ENCODE data around the gene CLMN.

CLMN gene

DNA sequence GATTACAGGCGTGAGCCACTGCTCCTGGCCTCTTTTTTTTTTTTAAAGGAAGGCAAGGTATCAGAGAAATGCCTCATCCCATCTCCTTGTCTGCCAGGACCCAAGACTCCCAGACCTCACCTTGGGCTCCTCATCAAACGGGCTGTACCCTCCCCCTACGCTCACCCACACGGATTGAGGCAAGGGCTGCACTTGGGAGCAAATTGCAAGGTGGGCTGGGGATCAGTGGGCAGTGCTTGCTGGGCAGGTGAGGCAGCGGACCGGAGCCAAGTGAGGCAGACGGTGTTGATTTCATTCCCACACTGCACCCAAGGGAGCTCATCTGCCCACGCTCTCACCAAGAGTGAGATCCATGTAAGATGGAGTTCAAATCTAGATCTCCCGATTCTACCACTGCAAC lies 121.4 kb downstream of the CLMN start:
- H3K4me3 ChIP-seq (ENCODE audit: low read length): no peak overlapping the region

DNA sequence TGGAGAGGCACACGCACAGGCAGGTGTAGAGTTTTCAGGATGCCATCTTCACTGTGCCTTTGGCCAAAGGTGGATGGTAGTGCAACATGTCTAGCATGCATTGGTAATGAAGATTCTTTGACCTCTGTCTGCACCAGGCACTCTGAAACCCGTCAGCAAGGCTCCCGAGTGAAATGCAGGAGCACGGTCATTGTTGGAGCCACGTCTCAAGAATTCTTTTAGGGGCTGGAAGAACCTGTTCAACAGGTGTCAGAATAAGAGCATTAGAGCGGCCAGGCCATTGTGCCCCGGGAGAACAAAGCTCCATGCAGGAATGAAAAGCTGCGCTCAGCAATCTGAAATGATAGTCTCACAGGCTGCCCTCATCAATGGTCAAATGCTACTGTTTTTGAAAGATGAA lies 122.2 kb downstream of the CLMN start:
- Histone ChIP-seq H3K27me3 (ENCODE audit: control insufficient read depth, insufficient read depth, low read length) (no peaks in the 10 kb centered on the region), H3K4me1 (ENCODE audit: control insufficient read depth, low read depth, low read length) (peaks cover 27% of the 10 kb centered on the region), H3K4me3 (ENCODE audit: low read length) (no peak overlapping the region), H3K9me3 (ENCODE audit: control insufficient read depth, low read depth, low read length) (no peaks in the 10 kb centered on the region), H3K36me3 (ENCODE audit: control insufficient read depth, low read depth, low read length) (no peaks in the 10 kb centered on the region), H3K9ac (ENCODE audit: low read length) (no peak overlapping the region), H3K27ac (ENCODE audit: low read length) (no peak overlapping the region)

More for the DNA sequence above, 121.4 kb downstream of the CLMN start:
- H3K36me3 ChIP-seq (ENCODE audit: control insufficient read depth, low read depth, low read length): no peaks in the 10 kb centered on the region
- H3K9me3 ChIP-seq (ENCODE audit: control insufficient read depth, low read depth, low read length): no peaks in the 10 kb centered on the region
- H3K9ac ChIP-seq (ENCODE audit: low read length): no peak overlapping the region
- H3K4me1 ChIP-seq (ENCODE audit: control insufficient read depth, low read depth, low read length): peaks cover 27% of the 10 kb centered on the region
- H3K27ac ChIP-seq (ENCODE audit: low read length): no peak overlapping the region
- H3K27me3 ChIP-seq (ENCODE audit: control insufficient read depth, insufficient read depth, low read length): no peaks in the 10 kb centered on the region

DNA sequence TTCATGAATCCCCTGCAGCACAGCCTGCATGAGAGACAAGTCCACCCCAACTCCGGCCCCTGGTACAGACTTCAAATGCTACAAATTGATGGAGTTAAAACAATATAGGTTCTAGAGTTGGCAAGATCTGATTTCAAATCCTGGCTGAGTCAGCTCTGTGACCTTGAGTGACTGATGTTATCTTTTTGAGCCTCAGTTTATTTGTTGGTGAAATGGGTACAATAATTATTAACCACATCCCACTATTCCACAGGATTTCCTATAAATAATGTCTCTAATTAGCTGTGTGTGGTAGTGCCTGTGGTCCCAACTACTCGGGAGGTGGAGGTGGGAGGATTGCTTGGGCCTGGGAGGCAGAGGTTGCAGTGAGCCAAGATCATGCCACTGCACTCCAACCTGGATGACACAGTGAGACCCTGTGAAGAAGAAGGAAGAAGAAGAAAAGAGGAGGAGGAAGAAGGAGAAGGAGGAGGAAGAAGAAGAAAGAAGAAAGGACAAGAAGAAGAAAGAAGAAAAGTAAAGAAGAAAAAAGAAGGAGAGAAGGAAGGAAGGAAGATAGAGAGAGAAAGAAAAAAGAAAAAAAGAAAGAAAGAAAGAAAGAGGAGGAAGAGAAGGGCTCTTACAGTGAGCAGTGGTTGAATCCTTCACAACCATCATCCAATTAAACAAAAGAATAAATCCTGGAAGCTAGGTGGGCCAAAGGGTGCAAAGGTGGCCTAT lies 122.7 kb downstream of the CLMN start:
- peaks cover 27% of the 10 kb centered on the region for H3K4me1 ChIP-seq (ENCODE audit: control insufficient read depth, low read depth, low read length)
- H3K36me3 ChIP-seq (ENCODE audit: control insufficient read depth, low read depth, low read length): no peaks in the 10 kb centered on the region
- H3K9me3 ChIP-seq (ENCODE audit: control insufficient read depth, low read depth, low read length): no peaks in the 10 kb centered on the region
- no peaks in the 10 kb centered on the region for H3K27me3 ChIP-seq (ENCODE audit: control insufficient read depth, insufficient read depth, low read length)
- H3K9ac ChIP-seq (ENCODE audit: low read length): no peak overlapping the region
- H3K4me3 ChIP-seq (ENCODE audit: low read length): no peak overlapping the region
- no peak overlapping the region for H3K27ac ChIP-seq (ENCODE audit: low read length)

DNA sequence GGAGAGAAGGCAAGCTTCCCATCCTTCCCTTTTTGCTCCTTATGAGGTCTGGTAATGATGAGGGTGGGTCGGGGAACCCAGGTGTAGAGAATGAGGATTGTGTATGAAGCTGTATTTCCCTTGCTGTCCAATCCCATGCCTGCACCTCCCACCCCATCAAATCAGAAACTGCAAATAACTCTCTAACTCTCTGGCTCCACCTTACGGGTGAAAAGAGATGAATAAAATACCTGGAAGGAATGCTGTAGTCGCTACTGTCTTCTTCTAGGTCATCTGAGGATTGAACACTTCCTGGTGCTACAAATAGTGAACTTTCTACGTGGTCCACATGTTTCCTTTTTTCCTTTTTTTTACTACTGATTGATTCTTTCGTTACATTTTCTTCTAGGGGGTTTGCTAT lies 123.4 kb downstream of the CLMN start:
- Histone ChIP-seq H3K9me3 (ENCODE audit: control insufficient read depth, low read depth, low read length) (no peaks in the 10 kb centered on the region), H3K9ac (ENCODE audit: low read length) (no peak overlapping the region), H3K27ac (ENCODE audit: low read length) (no peak overlapping the region), H3K4me1 (ENCODE audit: control insufficient read depth, low read depth, low read length) (peaks cover 27% of the 10 kb centered on the region), H3K27me3 (ENCODE audit: control insufficient read depth, insufficient read depth, low read length) (no peaks in the 10 kb centered on the region), H3K36me3 (ENCODE audit: control insufficient read depth, low read depth, low read length) (no peaks in the 10 kb centered on the region), H3K4me3 (ENCODE audit: low read length) (no peak overlapping the region)

DNA sequence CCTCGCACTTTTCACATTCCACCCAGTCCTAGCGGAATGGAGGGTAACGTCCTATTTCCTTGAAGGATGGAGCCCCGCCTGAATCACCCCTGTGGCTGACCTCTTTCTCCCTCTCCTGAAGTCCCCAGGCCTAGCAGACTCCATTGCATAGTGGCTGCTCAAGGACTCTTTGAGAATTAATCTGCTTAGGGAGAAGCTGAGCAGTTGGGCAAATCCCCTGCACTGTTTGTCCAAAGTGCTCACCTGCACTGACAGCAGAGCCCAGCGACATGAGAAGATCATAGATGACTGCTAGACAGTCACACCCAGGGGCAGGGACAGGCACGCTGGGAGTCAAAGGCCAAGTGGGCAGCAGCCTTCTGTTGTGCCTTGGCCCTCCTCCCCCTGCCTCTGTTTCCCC lies 124.7 kb downstream of the CLMN start:
- peaks cover 23% of the 10 kb centered on the region for H3K4me1 ChIP-seq (ENCODE audit: control insufficient read depth, low read depth, low read length)
- no peak overlapping the region for H3K4me3 ChIP-seq (ENCODE audit: low read length)
- H3K9ac ChIP-seq (ENCODE audit: low read length): no peak overlapping the region
- H3K27me3 ChIP-seq (ENCODE audit: control insufficient read depth, insufficient read depth, low read length): no peaks in the 10 kb centered on the region
- no peak overlapping the region for H3K27ac ChIP-seq (ENCODE audit: low read length)
- no peaks in the 10 kb centered on the region for H3K36me3 ChIP-seq (ENCODE audit: control insufficient read depth, low read depth, low read length)
- H3K9me3 ChIP-seq (ENCODE audit: control insufficient read depth, low read depth, low read length): no peaks in the 10 kb centered on the region

DNA sequence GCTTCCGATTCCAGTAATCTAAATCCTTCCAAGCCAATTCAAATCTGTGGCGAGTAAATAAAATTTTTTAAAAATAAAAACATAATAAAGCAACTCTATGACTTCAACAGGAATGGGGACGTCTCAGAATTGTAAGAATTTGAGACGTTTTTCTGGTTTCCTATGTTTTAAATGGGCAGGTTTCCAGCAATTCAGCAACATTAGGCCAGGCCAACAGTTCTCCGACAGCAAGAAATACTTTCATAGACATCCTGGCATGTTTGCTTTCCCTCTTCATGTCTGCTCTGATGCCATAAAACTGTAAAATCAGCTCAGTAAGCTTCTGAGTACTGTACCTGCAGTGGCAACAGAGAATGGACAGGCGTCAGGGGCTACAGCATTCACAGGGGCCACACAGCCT lies 126.6 kb downstream of the CLMN start:
- Histone ChIP-seq H3K36me3 (ENCODE audit: control insufficient read depth, low read depth, low read length) (no peaks in the 10 kb centered on the region), H3K27ac (ENCODE audit: low read length) (no peak overlapping the region), H3K9ac (ENCODE audit: low read length) (no peak overlapping the region), H3K4me1 (ENCODE audit: control insufficient read depth, low read depth, low read length) (peaks cover 9% of the 10 kb centered on the region), H3K27me3 (ENCODE audit: control insufficient read depth, insufficient read depth, low read length) (no peaks in the 10 kb centered on the region), H3K9me3 (ENCODE audit: control insufficient read depth, low read depth, low read length) (no peaks in the 10 kb centered on the region), H3K4me3 (ENCODE audit: low read length) (no peak overlapping the region)

DNA sequence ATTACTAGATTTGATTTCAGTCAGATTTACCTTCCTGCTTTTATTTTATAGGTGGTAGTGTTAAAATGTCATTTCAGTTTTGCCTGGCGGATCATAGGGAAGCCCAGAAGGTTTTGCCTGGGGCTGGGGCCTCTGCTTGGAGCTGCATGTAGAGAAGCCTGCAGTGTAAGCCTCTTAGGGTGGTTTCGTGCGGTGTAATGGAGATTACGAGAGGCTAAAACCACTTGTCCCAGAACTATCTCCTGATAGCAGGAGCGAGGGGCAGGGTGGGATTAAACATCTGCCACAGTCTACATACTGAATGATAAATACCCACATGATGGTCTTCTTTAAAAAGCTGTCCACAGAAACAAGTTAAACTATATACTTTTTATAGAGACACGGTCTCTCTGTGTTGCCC lies 127.4 kb downstream of the CLMN start:
- Histone ChIP-seq H3K27me3 (ENCODE audit: control insufficient read depth, insufficient read depth, low read length) (no peaks in the 10 kb centered on the region), H3K36me3 (ENCODE audit: control insufficient read depth, low read depth, low read length) (no peaks in the 10 kb centered on the region), H3K9me3 (ENCODE audit: control insufficient read depth, low read depth, low read length) (no peaks in the 10 kb centered on the region), H3K27ac (ENCODE audit: low read length) (no peak overlapping the region), H3K4me1 (ENCODE audit: control insufficient read depth, low read depth, low read length) (peaks cover 4% of the 10 kb centered on the region), H3K4me3 (ENCODE audit: low read length) (no peak overlapping the region), H3K9ac (ENCODE audit: low read length) (no peak overlapping the region)

DNA sequence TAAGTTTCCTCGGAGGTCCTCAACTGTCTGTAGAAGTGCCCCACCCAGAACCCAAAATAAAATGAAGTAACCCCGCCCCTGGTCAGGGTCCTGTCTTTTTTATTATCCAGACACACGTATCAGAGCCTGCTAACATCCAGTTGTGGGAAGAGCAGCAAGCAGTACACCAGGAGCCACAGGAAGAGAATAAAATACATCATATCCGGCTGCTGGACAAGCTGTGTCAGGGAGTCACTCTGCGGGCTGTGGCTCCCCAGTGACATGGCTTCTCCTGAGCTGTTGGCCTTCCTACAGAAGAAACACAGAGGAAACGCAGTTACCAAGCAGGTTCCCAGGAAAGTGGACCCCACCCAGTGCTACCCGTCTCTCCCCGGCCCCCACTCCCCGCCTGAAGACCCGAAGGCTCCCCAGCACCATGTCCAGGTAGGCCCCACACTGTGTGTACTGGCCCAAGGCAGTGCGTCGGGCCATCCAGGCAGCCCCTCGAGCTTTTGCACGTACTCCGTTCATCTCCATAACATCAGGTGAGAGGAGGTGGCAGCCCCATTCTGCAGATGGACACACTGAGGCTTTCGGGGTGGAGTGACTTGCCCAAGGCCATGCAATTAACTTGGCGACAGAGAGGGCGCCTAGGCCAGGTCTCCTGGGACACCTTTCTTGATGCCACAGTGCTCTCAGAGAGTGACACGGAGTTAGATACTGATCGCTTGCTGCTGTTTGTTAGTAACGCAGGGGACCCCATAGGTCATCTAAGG lies 128.1 kb downstream of the CLMN start:
- Histone ChIP-seq H3K36me3 (ENCODE audit: control insufficient read depth, low read depth, low read length) (no peaks in the 10 kb centered on the region), H3K4me1 (ENCODE audit: control insufficient read depth, low read depth, low read length) (peaks cover 3% of the 10 kb centered on the region), H3K9me3 (ENCODE audit: control insufficient read depth, low read depth, low read length) (no peaks in the 10 kb centered on the region), H3K9ac (ENCODE audit: low read length) (no peak overlapping the region), H3K4me3 (ENCODE audit: low read length) (no peak overlapping the region), H3K27me3 (ENCODE audit: control insufficient read depth, insufficient read depth, low read length) (no peaks in the 10 kb centered on the region), H3K27ac (ENCODE audit: low read length) (no peak overlapping the region)

DNA sequence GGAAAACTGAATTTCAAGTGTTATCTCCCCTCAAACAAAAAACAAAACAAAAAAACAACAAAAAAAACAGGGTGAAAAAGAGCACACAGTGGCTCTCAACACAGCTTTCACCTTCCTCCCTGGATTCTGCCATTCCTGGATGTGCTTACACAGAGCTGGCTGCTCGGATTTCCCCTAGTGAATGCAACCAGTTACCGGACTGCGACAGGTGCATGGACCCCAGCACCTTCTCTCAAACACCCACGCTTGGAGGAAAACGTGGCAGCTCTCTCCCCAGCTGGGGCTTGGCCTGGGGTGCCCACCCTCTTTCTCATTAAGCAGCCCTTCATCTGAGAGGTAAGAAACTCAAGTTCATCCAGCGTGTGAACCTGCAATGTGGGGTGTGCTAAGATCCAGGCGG lies 128.9 kb downstream of the CLMN start:
- no peaks in the 10 kb centered on the region for H3K9me3 ChIP-seq (ENCODE audit: control insufficient read depth, low read depth, low read length)
- no peaks in the 10 kb centered on the region for H3K36me3 ChIP-seq (ENCODE audit: control insufficient read depth, low read depth, low read length)
- no peaks in the 10 kb centered on the region for H3K27me3 ChIP-seq (ENCODE audit: control insufficient read depth, insufficient read depth, low read length)
- no peak overlapping the region for H3K27ac ChIP-seq (ENCODE audit: low read length)
- no peak overlapping the region for H3K9ac ChIP-seq (ENCODE audit: low read length)
- no peaks in the 10 kb centered on the region for H3K4me1 ChIP-seq (ENCODE audit: control insufficient read depth, low read depth, low read length)
- H3K4me3 ChIP-seq (ENCODE audit: low read length): no peak overlapping the region

DNA sequence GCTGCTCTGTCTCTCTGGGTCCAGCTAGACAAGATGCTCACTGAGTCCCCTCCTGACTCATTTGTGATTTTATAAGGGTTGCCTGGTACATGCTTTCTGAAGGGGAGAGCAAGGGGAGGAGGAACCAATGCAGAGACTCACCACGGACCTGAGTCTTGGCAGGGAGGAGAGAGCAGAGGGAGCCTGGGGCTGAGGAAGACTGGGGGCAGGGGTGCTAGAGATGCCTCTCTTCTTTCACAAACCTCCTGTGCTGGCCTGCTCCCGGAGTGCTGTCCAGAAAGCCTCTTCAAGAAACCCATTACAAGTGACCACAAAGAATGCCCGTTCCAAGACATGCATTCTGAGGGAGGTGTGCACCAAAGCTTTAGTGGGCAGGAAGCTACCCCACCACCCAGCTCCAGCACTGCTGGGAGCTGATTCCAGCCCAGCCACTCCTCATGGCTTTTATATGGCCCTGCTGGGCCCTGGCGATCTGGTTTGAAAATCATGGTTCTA lies 129.3 kb downstream of the CLMN start:
- no peaks in the 10 kb centered on the region for H3K27me3 ChIP-seq (ENCODE audit: control insufficient read depth, insufficient read depth, low read length)
- no peaks in the 10 kb centered on the region for H3K4me1 ChIP-seq (ENCODE audit: control insufficient read depth, low read depth, low read length)
- H3K27ac ChIP-seq (ENCODE audit: low read length): no peak overlapping the region
- no peak overlapping the region for H3K9ac ChIP-seq (ENCODE audit: low read length)
- H3K9me3 ChIP-seq (ENCODE audit: control insufficient read depth, low read depth, low read length): no peaks in the 10 kb centered on the region
- H3K36me3 ChIP-seq (ENCODE audit: control insufficient read depth, low read depth, low read length): no peaks in the 10 kb centered on the region
- no peak overlapping the region for H3K4me3 ChIP-seq (ENCODE audit: low read length)

DNA sequence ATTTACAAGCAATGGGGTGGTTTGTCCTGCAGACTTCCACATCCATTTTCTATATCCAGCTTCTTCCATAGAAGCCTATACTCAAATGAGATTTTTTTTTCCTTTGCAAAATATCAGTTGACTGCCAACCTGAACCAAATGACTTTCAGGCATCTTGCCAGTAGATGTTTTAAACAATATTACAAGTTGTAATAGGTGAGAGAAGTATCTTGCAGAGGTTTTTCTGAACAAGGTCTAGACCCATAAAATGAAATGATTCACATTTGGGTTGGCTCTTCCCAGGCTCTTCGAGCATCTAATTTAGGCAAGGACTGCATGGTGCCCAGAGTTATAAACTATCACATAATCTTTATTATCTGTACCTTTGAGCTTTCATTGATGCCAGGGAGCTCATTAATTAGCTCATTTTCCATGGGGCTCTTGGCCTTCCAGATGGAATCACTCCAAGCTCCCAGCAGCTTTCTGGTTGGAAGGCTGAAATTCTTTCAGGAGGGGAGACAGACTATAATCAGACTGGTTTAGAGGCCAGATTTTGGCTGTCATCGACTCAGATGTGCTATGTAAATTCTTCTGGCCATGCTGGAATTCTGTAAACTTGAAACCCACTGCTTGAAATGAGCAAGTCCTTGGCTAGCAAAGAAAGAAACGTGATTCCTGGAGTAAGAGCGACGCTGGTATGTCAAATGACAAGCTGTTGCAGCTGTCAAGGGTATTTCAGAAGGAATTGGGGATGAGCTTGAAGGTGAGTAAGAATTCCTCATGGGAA lies 130.2 kb downstream of the CLMN start:
- Histone ChIP-seq H3K36me3 (ENCODE audit: control insufficient read depth, low read depth, low read length) (no peaks in the 10 kb centered on the region), H3K4me3 (ENCODE audit: low read length) (no peak overlapping the region), H3K27me3 (ENCODE audit: control insufficient read depth, insufficient read depth, low read length) (no peaks in the 10 kb centered on the region), H3K4me1 (ENCODE audit: control insufficient read depth, low read depth, low read length) (no peaks in the 10 kb centered on the region), H3K9me3 (ENCODE audit: control insufficient read depth, low read depth, low read length) (no peaks in the 10 kb centered on the region), H3K27ac (ENCODE audit: low read length) (no peak overlapping the region), H3K9ac (ENCODE audit: low read length) (no peak overlapping the region)

Measured in iPS-18a (cell line).